Endometrial microvascular endothelial cells (primary cell): ENCODE data around the gene SYNGR2. TPM values are rescaled to one million over a fixed set of nuclear protein-coding genes. Genes with fewer than 3 reads are reported as not detected.

Experiments
- total RNA-seq: library from RNA; depleted of rRNA; stranded (reverse); fragments of >200 nt; gene quantifications from one replicate; pipeline ENCODE4 v1.2.3, GENCODE V29; 2015; ENCODE audit errors: inconsistent ontology term

Gene SYNGR2
- total RNA-seq, 1 donor from 2014 or later, result 37.4 TPM

Other genes with a start within 250 kb of the SYNGR2 start
- 2.7 TPM for gene TNRC6C, start 209.9 kb upstream of the SYNGR2 start, total RNA-seq
- 30.3 TPM for gene TMC6, start 39.8 kb upstream of the SYNGR2 start, total RNA-seq
- gene TMC8, start 37.8 kb upstream of the SYNGR2 start, total RNA-seq, result not detected
- gene C17orf99, start 22.2 kb upstream of the SYNGR2 start, total RNA-seq, result not detected
- gene TK1, start 18.5 kb downstream of the SYNGR2 start, total RNA-seq, result 139 TPM
- 23.1 TPM for gene AFMID, start 18.8 kb downstream of the SYNGR2 start, total RNA-seq
- 92.2 TPM for gene BIRC5, start 45.7 kb downstream of the SYNGR2 start, total RNA-seq
- not detected for gene TMEM235, start 63.0 kb downstream of the SYNGR2 start, total RNA-seq
- 32.7 TPM for gene SOCS3, start 191.5 kb downstream of the SYNGR2 start, total RNA-seq
- gene PGS1, start 210.1 kb downstream of the SYNGR2 start, total RNA-seq, result 37.5 TPM